ENCODE data around the gene MAGEA8.
"Not testable (repeated sequence)": the region's sequence is repeated elsewhere in the genome, so short reads cannot be mapped to it uniquely, and the experiment has no call there.

Gene MAGEA8

DNA sequence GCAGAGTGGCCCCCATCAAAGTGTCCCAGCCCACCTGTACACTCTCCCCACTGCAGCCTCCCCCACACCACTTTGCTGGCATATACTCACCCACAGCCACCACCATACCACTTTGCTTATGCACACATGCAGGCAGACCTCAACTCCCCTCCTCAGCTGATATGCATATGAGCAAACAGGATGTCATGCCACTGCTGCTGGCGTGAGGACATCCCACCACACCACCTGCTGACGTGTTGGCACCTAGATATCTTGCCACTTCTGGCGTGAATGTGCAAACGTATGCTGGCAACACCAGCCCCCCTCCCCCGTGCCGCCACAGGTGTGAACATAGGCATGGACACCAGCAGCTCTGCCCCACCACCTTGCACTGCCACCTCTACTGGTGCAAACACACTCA, 22.4 kb upstream of the MAGEA8 start:
- no peak overlapping the region for H3K9ac ChIP-seq (ENCODE audit: low read depth, low read length)
- H3K4me1 ChIP-seq (ENCODE audit: control insufficient read depth, insufficient read depth, low read length): peaks cover 4% of the 10 kb centered on the region
- H3K27me3 ChIP-seq (ENCODE audit: control insufficient read depth, insufficient read depth, low read length): no peaks in the 10 kb centered on the region
- H3K9me3 ChIP-seq (ENCODE audit: control insufficient read depth, insufficient read depth, low read length): peaks cover 4% of the 10 kb centered on the region
- no peaks in the 10 kb centered on the region for H3K36me3 ChIP-seq (ENCODE audit: control insufficient read depth, insufficient read depth, low read length)
- H3K4me3 ChIP-seq (ENCODE audit: low read depth, low read length): no peak overlapping the region

DNA sequence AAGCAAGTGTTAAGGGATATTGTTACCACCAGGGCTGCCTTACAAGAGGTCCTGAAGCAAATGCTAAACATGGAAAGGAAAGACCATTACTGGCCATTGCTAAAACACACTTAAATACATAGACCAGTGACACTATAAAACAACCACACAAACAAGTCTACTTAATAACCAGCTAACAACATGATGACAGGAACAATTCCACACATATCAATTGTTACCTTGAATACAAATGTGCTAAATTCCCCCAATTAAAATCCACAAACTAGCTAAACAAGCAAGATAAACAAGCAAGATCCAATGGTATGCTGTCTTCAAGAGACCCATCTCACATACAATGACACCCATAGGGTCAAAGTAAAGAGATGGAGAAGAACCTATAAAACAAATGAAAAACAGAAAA, 20.5 kb upstream of the MAGEA8 start:
- H3K9me3 ChIP-seq (ENCODE audit: control insufficient read depth, insufficient read depth, low read length): peaks cover 4% of the 10 kb centered on the region
- H3K9ac ChIP-seq (ENCODE audit: low read depth, low read length): no peak overlapping the region
- H3K4me3 ChIP-seq (ENCODE audit: low read depth, low read length): no peak overlapping the region
- H3K36me3 ChIP-seq (ENCODE audit: control insufficient read depth, insufficient read depth, low read length): no peaks in the 10 kb centered on the region
- no peaks in the 10 kb centered on the region for H3K27me3 ChIP-seq (ENCODE audit: control insufficient read depth, insufficient read depth, low read length)
- H3K4me1 ChIP-seq (ENCODE audit: control insufficient read depth, insufficient read depth, low read length): no peaks in the 10 kb centered on the region

DNA sequence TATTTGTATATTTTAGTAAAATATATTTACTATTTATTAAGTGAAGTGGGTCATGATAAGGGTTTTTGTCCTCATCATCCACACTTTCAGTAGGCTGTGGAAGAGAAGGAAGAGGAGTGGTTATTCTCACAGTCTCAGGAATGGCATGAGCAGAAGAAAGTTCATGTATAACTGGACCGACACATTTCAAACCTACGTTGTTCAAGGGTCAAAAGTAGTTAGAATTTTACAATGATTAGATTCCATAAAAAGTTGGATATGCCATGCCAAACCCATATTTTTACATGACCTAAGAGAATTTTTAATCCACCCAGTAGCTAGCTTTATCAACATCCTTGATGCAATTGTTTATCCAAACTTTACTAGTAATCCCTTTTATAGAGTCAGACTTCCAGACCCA, 15.6 kb upstream of the MAGEA8 start:
- H3K27me3 ChIP-seq (ENCODE audit: control insufficient read depth, insufficient read depth, low read length): no peaks in the 10 kb centered on the region
- H3K4me3 ChIP-seq (ENCODE audit: low read depth, low read length): no peak overlapping the region
- no peaks in the 10 kb centered on the region for H3K4me1 ChIP-seq (ENCODE audit: control insufficient read depth, insufficient read depth, low read length)
- H3K36me3 ChIP-seq (ENCODE audit: control insufficient read depth, insufficient read depth, low read length): no peaks in the 10 kb centered on the region
- no peak overlapping the region for H3K9ac ChIP-seq (ENCODE audit: low read depth, low read length)
- no peaks in the 10 kb centered on the region for H3K9me3 ChIP-seq (ENCODE audit: control insufficient read depth, insufficient read depth, low read length)

DNA sequence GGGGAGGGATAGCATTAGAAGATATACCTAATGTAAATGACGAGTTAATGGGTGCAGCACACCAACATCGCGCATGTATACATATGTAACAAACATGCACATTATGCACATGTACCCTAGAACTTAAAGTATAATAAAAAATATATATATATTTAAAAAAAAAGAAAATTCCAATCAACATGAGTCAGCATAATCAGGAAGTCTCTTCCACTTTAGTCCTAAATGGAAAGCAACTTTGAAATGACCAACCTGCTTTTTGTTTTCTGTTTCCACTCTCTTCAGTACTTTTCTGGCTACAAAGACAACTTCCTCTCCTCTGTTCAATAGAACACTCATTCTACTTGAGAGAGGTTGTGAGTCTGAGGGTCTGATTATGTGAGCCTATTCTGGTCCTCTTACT, 13.5 kb upstream of the MAGEA8 start:
- H3K27me3 ChIP-seq (ENCODE audit: control insufficient read depth, insufficient read depth, low read length): no peaks in the 10 kb centered on the region
- H3K4me1 ChIP-seq (ENCODE audit: control insufficient read depth, insufficient read depth, low read length): no peaks in the 10 kb centered on the region
- H3K9ac ChIP-seq (ENCODE audit: low read depth, low read length): no peak overlapping the region
- H3K4me3 ChIP-seq (ENCODE audit: low read depth, low read length): no peak overlapping the region
- H3K36me3 ChIP-seq (ENCODE audit: control insufficient read depth, insufficient read depth, low read length): no peaks in the 10 kb centered on the region
- H3K9me3 ChIP-seq (ENCODE audit: control insufficient read depth, insufficient read depth, low read length): no peaks in the 10 kb centered on the region

DNA sequence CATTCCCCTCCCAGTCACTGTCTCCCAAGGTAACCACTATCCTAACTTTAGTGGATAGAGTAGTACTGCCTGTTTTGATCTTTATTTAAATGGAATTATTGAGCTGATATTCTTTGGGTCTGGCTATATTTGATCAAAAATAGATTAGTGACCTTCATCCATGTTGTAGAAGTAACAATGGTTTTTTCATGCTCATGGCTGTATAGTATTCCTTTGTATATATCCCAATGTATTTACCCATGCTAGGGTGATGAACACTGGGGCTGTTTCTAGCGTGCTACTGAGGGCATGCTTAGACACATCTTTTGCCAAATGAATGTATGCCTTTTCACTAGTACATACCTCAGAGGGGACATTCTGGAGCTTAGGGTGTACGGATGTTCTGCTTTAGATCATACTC, 10.1 kb upstream of the MAGEA8 start:
- no peaks in the 10 kb centered on the region for H3K36me3 ChIP-seq (ENCODE audit: control insufficient read depth, insufficient read depth, low read length)
- no peaks in the 10 kb centered on the region for H3K4me1 ChIP-seq (ENCODE audit: control insufficient read depth, insufficient read depth, low read length)
- H3K27me3 ChIP-seq (ENCODE audit: control insufficient read depth, insufficient read depth, low read length): no peaks in the 10 kb centered on the region
- H3K9ac ChIP-seq (ENCODE audit: low read depth, low read length): no peak overlapping the region
- no peak overlapping the region for H3K4me3 ChIP-seq (ENCODE audit: low read depth, low read length)
- no peaks in the 10 kb centered on the region for H3K9me3 ChIP-seq (ENCODE audit: control insufficient read depth, insufficient read depth, low read length)

DNA sequence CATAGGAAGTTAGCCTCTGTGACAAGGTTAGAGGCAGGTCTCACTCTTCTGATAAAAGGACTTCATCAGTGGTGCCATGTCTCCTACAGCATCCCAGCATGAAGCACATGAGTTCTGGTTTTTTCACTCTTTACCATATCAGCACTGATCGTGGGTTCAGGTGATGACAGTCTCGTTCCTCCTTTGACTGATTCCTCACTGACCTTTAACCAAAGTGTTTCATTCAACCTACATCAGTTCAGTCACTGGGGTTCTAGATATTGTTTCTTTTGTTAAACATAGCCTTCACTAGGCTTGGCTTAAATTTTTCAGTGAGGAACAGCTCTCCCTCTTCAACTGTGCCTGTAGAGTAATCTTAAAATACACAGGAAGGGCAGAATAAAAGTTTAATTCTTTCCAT, 9.6 kb upstream of the MAGEA8 start:
- Histone ChIP-seq H3K36me3 (ENCODE audit: control insufficient read depth, insufficient read depth, low read length) (no peaks in the 10 kb centered on the region), H3K9ac (ENCODE audit: low read depth, low read length) (no peak overlapping the region), H3K4me3 (ENCODE audit: low read depth, low read length) (no peak overlapping the region), H3K4me1 (ENCODE audit: control insufficient read depth, insufficient read depth, low read length) (no peaks in the 10 kb centered on the region), H3K27me3 (ENCODE audit: control insufficient read depth, insufficient read depth, low read length) (no peaks in the 10 kb centered on the region), H3K9me3 (ENCODE audit: control insufficient read depth, insufficient read depth, low read length) (no peaks in the 10 kb centered on the region)

DNA sequence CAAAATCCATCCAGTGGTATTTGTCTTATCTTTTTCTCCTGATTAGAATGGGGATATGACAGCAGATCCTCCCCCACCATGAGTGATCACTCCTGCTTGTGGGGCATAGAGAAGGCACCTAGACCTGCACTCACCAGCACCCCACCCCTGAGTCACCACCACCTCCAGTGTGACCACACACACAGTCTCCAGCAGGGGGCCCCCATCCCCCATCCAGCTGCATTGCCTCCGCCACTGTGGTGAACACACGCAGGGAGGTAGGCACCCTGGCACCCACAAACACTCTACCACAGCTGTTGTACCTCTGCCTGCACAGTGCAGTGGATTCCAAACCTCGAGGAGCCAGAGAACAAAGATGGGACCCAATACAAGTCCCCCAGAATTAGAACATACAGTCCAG, 9.0 kb upstream of the MAGEA8 start:
- H3K9ac ChIP-seq (ENCODE audit: low read depth, low read length): no peak overlapping the region
- no peaks in the 10 kb centered on the region for H3K4me1 ChIP-seq (ENCODE audit: control insufficient read depth, insufficient read depth, low read length)
- H3K27me3 ChIP-seq (ENCODE audit: control insufficient read depth, insufficient read depth, low read length): no peaks in the 10 kb centered on the region
- H3K4me3 ChIP-seq (ENCODE audit: low read depth, low read length): no peak overlapping the region
- no peaks in the 10 kb centered on the region for H3K36me3 ChIP-seq (ENCODE audit: control insufficient read depth, insufficient read depth, low read length)
- H3K9me3 ChIP-seq (ENCODE audit: control insufficient read depth, insufficient read depth, low read length): no peaks in the 10 kb centered on the region

DNA sequence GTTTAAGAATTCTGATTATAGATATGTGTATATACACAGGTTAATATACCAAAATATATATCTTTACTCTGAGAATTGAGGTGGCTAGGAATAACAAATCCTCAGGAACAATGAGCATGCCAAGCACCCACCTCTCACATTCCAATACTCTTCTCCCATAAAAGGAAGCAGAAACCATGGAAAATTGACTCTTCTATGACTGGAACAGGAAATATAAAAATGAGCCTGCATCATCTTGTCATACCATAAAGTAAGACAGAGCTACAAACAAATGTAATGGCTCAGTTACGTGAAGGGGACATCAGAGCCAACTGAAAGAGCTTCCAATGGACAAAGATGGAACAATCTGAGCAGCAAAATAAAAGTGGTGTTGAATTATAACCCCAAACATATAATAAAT, 3.8 kb upstream of the MAGEA8 start:
- H3K36me3 ChIP-seq (ENCODE audit: control insufficient read depth, insufficient read depth, low read length): no peaks in the 10 kb centered on the region
- H3K9me3 ChIP-seq (ENCODE audit: control insufficient read depth, insufficient read depth, low read length): no peaks in the 10 kb centered on the region
- no peak overlapping the region for H3K9ac ChIP-seq (ENCODE audit: low read depth, low read length)
- H3K4me1 ChIP-seq (ENCODE audit: control insufficient read depth, insufficient read depth, low read length): no peaks in the 10 kb centered on the region
- no peaks in the 10 kb centered on the region for H3K27me3 ChIP-seq (ENCODE audit: control insufficient read depth, insufficient read depth, low read length)
- no peak overlapping the region for H3K4me3 ChIP-seq (ENCODE audit: low read depth, low read length)

DNA sequence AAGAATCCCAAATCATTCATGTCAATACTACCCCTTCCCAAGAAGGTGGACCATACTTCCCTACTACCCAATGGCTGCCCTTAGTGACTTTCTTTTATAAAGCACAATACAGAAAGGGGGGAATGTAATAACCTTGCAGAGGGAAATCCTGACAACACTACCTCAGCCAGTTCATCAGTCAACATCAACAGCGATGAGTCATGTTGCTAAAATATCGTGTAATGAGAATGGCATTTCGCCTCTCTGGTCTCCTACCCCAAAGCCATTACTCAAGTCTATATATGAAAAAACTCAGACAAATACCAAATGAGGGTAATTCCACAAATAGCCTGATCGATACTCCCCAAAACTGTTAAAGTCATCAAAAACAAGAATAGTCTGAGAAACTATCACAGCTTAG, 3.3 kb upstream of the MAGEA8 start:
- Histone ChIP-seq H3K9me3 (ENCODE audit: control insufficient read depth, insufficient read depth, low read length) (no peaks in the 10 kb centered on the region), H3K4me1 (ENCODE audit: control insufficient read depth, insufficient read depth, low read length) (no peaks in the 10 kb centered on the region), H3K4me3 (ENCODE audit: low read depth, low read length) (no peak overlapping the region), H3K27me3 (ENCODE audit: control insufficient read depth, insufficient read depth, low read length) (no peaks in the 10 kb centered on the region), H3K9ac (ENCODE audit: low read depth, low read length) (no peak overlapping the region), H3K36me3 (ENCODE audit: control insufficient read depth, insufficient read depth, low read length) (no peaks in the 10 kb centered on the region)

DNA sequence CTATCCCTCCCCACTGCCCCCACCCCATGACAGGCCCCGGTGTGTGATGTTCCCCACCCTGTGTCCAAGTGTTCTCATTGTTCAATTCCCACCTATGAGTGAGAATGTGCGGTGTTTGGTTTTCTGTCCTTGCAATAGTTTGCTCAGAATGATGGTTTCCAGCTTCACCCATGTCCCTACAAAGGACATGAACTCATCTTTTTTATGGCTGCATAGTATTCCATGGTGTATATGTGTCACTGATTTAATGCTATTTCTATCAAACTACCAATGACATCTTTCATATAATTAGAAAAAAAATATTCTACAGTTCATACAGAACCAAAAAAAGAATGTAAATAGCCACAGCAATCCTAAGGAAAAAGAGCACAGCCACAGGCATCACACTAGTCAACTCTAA, 9.8 kb downstream of the MAGEA8 start:
- not testable (repeated sequence) for H3K9me3 ChIP-seq (ENCODE audit: control insufficient read depth, insufficient read depth, low read length); H3K4me3 ChIP-seq (ENCODE audit: low read depth, low read length); H3K27me3 ChIP-seq (ENCODE audit: control insufficient read depth, insufficient read depth, low read length); H3K36me3 ChIP-seq (ENCODE audit: control insufficient read depth, insufficient read depth, low read length); H3K9ac ChIP-seq (ENCODE audit: low read depth, low read length); H3K4me1 ChIP-seq (ENCODE audit: control insufficient read depth, insufficient read depth, low read length)

DNA sequence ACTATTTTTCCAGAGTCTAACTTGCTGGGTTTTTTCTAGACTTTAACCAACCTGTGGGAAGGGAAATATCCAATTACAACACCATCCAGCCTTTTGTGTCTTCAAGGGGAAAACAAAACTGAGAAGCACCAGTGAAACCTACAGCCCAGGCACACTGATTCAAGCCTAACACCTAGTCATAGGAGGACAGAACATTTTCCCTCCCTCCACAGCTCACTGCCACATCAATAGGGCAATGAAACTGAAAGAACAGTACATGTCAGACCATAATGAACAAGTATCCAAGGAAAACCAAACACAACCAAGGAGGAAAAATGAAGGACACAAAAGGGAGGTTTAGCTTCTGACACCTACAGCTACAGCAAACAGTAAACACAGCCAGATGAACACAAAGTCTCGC, 17.6 kb downstream of the MAGEA8 start:
- no peak overlapping the region for H3K9ac ChIP-seq (ENCODE audit: low read depth, low read length)
- H3K27me3 ChIP-seq (ENCODE audit: control insufficient read depth, insufficient read depth, low read length): no peaks in the 10 kb centered on the region
- H3K4me3 ChIP-seq (ENCODE audit: low read depth, low read length): no peak overlapping the region
- H3K36me3 ChIP-seq (ENCODE audit: control insufficient read depth, insufficient read depth, low read length): no peaks in the 10 kb centered on the region
- H3K4me1 ChIP-seq (ENCODE audit: control insufficient read depth, insufficient read depth, low read length): no peaks in the 10 kb centered on the region
- H3K9me3 ChIP-seq (ENCODE audit: control insufficient read depth, insufficient read depth, low read length): peaks cover 2% of the 10 kb centered on the region

DNA sequence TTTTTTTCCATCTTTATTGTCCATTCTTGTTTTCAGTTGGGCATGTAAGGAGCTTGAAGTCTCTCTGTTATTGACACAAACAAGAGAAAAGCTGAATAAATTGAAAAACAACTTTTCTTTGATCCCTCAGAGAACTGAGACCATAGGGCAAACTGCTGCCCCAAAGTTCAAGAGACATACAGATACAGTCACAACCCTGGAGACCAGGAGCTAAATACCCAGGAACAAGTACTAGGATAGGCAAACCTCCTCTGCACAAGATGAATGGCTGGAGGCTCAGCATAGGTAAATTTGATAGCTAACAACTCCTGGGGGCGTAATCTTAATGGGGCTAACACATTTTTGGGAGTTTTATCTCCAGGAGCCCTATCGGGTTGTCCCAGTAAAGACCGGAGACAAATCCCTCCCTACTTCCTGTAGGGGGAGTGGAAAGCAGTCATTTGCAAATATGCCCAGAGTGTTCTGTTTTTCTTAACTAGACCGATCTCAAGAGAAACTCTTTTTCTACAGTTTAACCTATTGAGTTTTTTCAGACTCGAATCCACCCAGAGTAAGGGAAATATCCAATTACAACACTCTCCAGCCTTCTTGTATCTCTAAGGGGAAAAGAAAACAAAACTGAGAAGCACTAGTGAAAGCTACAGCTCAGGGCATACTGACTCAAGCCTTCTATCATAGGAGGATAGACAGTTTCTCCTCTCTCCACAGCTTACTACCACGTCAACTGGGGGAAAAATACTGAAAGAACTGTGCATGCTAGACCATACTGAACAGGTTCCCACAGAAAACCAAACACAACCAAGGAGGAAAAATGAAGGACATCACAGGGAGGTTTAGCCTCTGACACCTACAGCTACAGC, 23.1 kb downstream of the MAGEA8 start:
- H3K9ac ChIP-seq (ENCODE audit: low read depth, low read length): no peak overlapping the region
- H3K4me3 ChIP-seq (ENCODE audit: low read depth, low read length): no peak overlapping the region
- peaks cover 5% of the 10 kb centered on the region for H3K4me1 ChIP-seq (ENCODE audit: control insufficient read depth, insufficient read depth, low read length)
- H3K36me3 ChIP-seq (ENCODE audit: control insufficient read depth, insufficient read depth, low read length): no peaks in the 10 kb centered on the region
- no peaks in the 10 kb centered on the region for H3K27me3 ChIP-seq (ENCODE audit: control insufficient read depth, insufficient read depth, low read length)
- peaks cover 2% of the 10 kb centered on the region for H3K9me3 ChIP-seq (ENCODE audit: control insufficient read depth, insufficient read depth, low read length)

Measured in iPS-15b (cell line).